Liver (tissue), 9 donors: Measurements from ENCODE around the gene IGFL1. TPM values are rescaled to one million over a fixed set of nuclear protein-coding genes. Genes with fewer than 3 reads are reported as not detected.
"Not testable (repeated sequence)": the region's sequence is repeated elsewhere in the genome, so short reads cannot be mapped to it uniquely, and the experiment has no call there.

ENCODE experiments used
- DNase-seq: peaks from one replicate; pipeline ENCODE4 v3.0.0-alpha.2; 2017; ENCODE audit warnings: low spot score
- H3K27ac ChIP-seq, 2 donors: one replicate each; pipeline ENCODE4 v1.7.0; 2013; ENCODE audit warnings: inconsistent platforms in 2 of 2, low read length in 2 of 2, control low read depth in 1 of 2, low read depth in 1 of 2, mild to moderate bottlenecking in 1 of 2
- H3K27me3 ChIP-seq, 4 donors: one replicate each; pipeline versions ENCODE4 v1.6.1 to v1.7.0; 2013; ENCODE audit warnings: low read length in 3 of 4, inconsistent platforms in 1 of 4, mild to moderate bottlenecking in 1 of 4, moderate library complexity in 1 of 4; ENCODE audit not compliant: control insufficient read depth in 4 of 4, insufficient read depth in 4 of 4
- H3K36me3 ChIP-seq, 4 donors: one replicate each; pipeline versions ENCODE4 v1.6.1 to v1.7.0; 2013; ENCODE audit warnings: low read length in 3 of 4, mild to moderate bottlenecking in 3 of 4, low read depth in 1 of 4, moderate library complexity in 1 of 4; ENCODE audit not compliant: control insufficient read depth in 4 of 4, insufficient read depth in 3 of 4
- H3K4me1 ChIP-seq, 4 donors: one replicate each; pipeline versions ENCODE4 v1.6.1 to v1.7.0; 2013; ENCODE audit warnings: low read length in 3 of 4, mild to moderate bottlenecking in 3 of 4, moderate library complexity in 1 of 4; ENCODE audit not compliant: control insufficient read depth in 4 of 4, insufficient read depth in 4 of 4
- H3K4me3 ChIP-seq, 3 donors: one replicate each; pipeline versions ENCODE4 v1.6.1 to v1.7.0; 2013; ENCODE audit warnings: low read length in 3 of 3, control low read depth in 1 of 3, low read depth in 1 of 3, mild to moderate bottlenecking in 1 of 3
- H3K9ac ChIP-seq, 2 donors: one replicate each; pipeline ENCODE4 v1.7.0; 2013; ENCODE audit warnings: low read length in 2 of 2, mild to moderate bottlenecking in 2 of 2, moderate library complexity in 2 of 2, control low read depth in 1 of 2, low read depth in 1 of 2
- H3K9me3 ChIP-seq, 4 donors: one replicate each; pipeline versions ENCODE4 v1.6.1 to v1.7.0; 2013; ENCODE audit warnings: low read length in 3 of 4; ENCODE audit not compliant: control insufficient read depth in 4 of 4
- CTCF ChIP-seq: fragments of 150-350 bp; IDR thresholded peaks from 2 replicates; pipeline ENCODE4 v1.5.1; 2017; ENCODE audit warnings: improper control_type of control experiment, low read depth, low read length; ENCODE audit not compliant: missing input control
- EGR1 ChIP-seq, 2 donors: IDR thresholded peaks; 2 replicates each; pipeline ENCODE4 v1.6.1; 2016 to 2018; ENCODE audit warnings: antibody characterized with exemption in 2 of 2, low read depth in 2 of 2
- JUND ChIP-seq, 2 donors: IDR thresholded peaks; 2 replicates each; pipeline ENCODE4 v1.6.1; 2016; ENCODE audit warnings: antibody characterized with exemption in 2 of 2
- RAD21 ChIP-seq, 2 donors: IDR thresholded peaks; 2 replicates each; pipeline ENCODE4 v1.6.1; 2016; ENCODE audit warnings: antibody characterized with exemption in 2 of 2, mild to moderate bottlenecking in 2 of 2
- REST ChIP-seq: IDR thresholded peaks from 2 replicates; pipeline ENCODE4 v1.6.1; 2016; ENCODE audit warnings: antibody characterized with exemption, mild to moderate bottlenecking
- RXRA ChIP-seq, 2 donors: IDR thresholded peaks; 2 replicates each; pipeline ENCODE4 v1.6.1; 2017 to 2018; ENCODE audit warnings: antibody characterized with exemption in 2 of 2, mild to moderate bottlenecking in 1 of 2
- SP1 ChIP-seq: IDR thresholded peaks from 2 replicates; pipeline ENCODE4 v1.6.1; 2018; ENCODE audit warnings: antibody characterized with exemption, mild to moderate bottlenecking
- TAF1 ChIP-seq: conservative IDR thresholded peaks from 2 replicates; pipeline ENCODE4 v1.6.1; 2016; ENCODE audit warnings: antibody characterized with exemption, mild to moderate bottlenecking
- ZBTB33 ChIP-seq: IDR thresholded peaks from 2 replicates; pipeline ENCODE4 v1.6.1; 2016; ENCODE audit warnings: antibody characterized with exemption
- WGBS: extraction: QIAGEN DNeasy Blood & Tissue Kit; methylation state at CpG from one replicate; pipeline ENCODE4 v1.1.7; 2013; 5-methylcytosine and 5-hydroxymethylcytosine counted together
- polyA plus RNA-seq, 2 donors: library from polyadenylated mRNA; stranded (reverse) in 1 of 2; unstranded in 1 of 2; fragments of 200-250 nt in 1 of 2; fragments of >200 nt in 1 of 2; fragmentation: Nextera tagmentation in 1 of 2; extraction: Ambion mirVana in 1 of 2; gene quantifications; one replicate each; pipeline versions ENCODE4 v1.2.1 to v1.2.3, GENCODE V29; 2013 to 2015
- total RNA-seq, 2 donors: library from RNA; depleted of rRNA; stranded (reverse); fragments of >200 nt; gene quantifications; one replicate each; pipeline ENCODE4 v1.2.3, GENCODE V29; 2014
- TF ChIP-seq, protein P1 (sequence below): IDR thresholded peaks from 2 replicates; pipeline ENCODE4 v1.6.1; 2016; ENCODE audit warnings: antibody characterized with exemption
- donor health status: healthy.
- donor health status: healthy.
- donor health status: healthy.
- donor health status: healthy.
- donor health status: healthy.

The IGFL1 gene
- total and polyA plus RNA-seq, 4 donors, result not detected

DNA sequence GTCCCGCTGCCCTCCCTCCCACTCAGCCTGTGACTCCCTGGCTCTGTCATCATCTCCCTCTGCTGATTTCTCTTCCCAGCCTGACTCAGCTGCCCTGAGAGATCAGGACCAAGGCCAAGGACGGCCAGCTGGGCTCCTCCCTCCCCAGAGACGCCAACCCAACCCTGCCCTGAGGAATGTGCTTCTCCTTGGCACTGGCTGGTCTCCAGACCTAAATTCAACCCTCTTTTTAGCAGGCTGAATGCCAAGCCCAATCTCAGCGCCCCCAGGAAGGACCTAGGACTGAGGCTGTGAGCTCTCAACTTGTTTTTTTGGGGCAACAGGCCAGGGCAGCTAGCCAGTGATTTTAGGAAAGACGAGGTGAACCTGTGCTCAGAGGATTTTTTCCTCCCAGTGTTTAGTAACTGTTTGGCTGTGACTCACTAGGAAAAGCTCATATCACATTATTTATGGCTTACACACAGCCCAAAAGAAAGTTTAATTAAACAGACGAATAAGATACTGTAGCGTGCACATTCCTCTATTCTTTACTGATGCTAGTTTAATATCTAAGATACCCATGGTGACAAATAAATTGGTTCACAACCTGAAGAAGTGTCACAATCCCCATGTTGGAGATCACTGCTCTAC is 7.4 kb upstream of the IGFL1 start:
- no peak overlapping the region for H3K4me3 ChIP-seq
- no peaks in the 10 kb centered on the region for H3K9me3 ChIP-seq
- 36% methylated on average over 7 of the region's 7 CpGs for WGBS
- no peaks in the 10 kb centered on the region for H3K36me3 ChIP-seq
- no peak for DNase-seq
- no peaks in the 10 kb centered on the region for H3K4me1 ChIP-seq
- TF ChIP-seq REST (peak; percentile 41), ZBTB33 (no peak), EGR1 (IDR thresholded peaks at IDR 0.05; ENCODE audit: low read depth in 2 of 2) (no peak)
- no peaks in the 10 kb centered on the region for H3K27me3 ChIP-seq
- H3K9ac ChIP-seq, result no peak overlapping the region
- H3K27ac ChIP-seq, result no peak overlapping the region

DNA sequence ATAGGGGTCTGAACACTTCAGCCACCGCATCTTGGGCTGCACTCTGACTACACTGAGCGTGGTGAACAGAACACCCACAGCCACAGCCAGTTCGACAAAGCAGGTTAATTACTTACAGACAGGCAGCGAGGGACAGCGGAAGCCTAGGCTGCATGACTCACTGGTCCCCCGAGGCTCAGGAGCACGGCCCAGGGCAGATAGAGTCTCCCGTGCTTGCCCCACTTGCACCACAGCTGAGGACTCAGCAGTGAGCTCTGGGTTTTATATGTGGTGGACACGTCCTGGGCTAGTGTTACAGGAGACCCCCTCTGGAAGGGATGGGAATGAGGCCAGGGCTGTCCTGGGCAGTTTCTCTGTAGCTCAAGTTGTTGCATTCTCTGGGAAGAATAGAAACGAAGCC is 5.8 kb upstream of the IGFL1 start:
- not testable (repeated sequence) for H3K9me3 ChIP-seq, H3K27me3 ChIP-seq, DNase-seq, H3K36me3 ChIP-seq, H3K27ac ChIP-seq, H3K4me1 ChIP-seq, H3K4me3 ChIP-seq, H3K9ac ChIP-seq
- 66% methylated on average over 8 of the region's 10 CpGs for WGBS

DNA sequence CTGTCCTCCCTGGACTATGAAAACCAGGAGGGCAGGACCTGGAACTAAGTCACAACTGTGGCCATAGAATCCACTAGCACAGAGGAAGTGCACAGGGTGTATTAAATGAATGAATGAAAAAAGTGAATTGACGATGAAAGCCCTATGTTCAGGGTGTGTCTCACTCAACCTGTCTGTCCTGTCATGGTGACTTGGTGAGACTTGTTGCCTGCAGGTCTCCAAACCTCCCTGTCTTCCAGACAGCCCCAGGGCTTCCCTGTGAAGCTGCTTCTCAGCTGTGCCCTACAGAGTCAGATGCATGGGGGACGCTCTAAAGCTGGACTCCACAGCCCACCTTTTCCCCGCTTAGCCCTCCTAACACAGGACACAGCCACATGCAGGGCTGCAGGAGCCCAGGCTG is 4.8 kb upstream of the IGFL1 start:
- no peaks in the 10 kb centered on the region for H3K36me3 ChIP-seq
- 62% methylated on average over 3 of the region's 3 CpGs for WGBS
- no peak overlapping the region for H3K9ac ChIP-seq
- peaks cover 0 to 1% (median 0%) of the 10 kb centered on the region in 4 donors for H3K27me3 ChIP-seq
- H3K9me3 ChIP-seq, result no peaks in the 10 kb centered on the region
- H3K4me1 ChIP-seq, result no peaks in the 10 kb centered on the region
- no peak overlapping the region for H3K4me3 ChIP-seq
- H3K27ac ChIP-seq, result no peak overlapping the region
- no peak for TF ChIP-seq REST
- no peak for TF ChIP-seq CTCF
- TF ChIP-seq RXRA (IDR thresholded peaks at IDR 0.05), result no peak
- TF ChIP-seq JUND (IDR thresholded peaks at IDR 0.05), result no peak
- no peak for TF ChIP-seq TAF1
- TF ChIP-seq, protein P1, sequence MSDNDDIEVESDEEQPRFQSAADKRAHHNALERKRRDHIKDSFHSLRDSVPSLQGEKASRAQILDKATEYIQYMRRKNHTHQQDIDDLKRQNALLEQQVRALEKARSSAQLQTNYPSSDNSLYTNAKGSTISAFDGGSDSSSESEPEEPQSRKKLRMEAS, result no peak
- TF ChIP-seq RAD21 (IDR thresholded peaks at IDR 0.05), result no peak
- TF ChIP-seq SP1, result no peak
- TF ChIP-seq EGR1 (IDR thresholded peaks at IDR 0.05; ENCODE audit: low read depth in 2 of 2), result no peak
- no peak for DNase-seq
